GM19328 (cell line): ENCODE results near the gene ATP11A.
"Not testable (repeated sequence)": the region's sequence is repeated elsewhere in the genome, so short reads cannot be mapped to it uniquely, and the experiment has no call there.

Experiments used
- ATAC-seq: cut with Tn5 transposase; IDR thresholded peaks from one replicate; pipeline ENCODE4 v1.9.1; 2021; ENCODE audit warnings: mild to moderate bottlenecking, moderate library complexity; ENCODE audit not compliant: unreplicated experiment

The ATP11A gene

GRCh38 chr13:112835344-112835743, 145.5 kb downstream of the ATP11A start:
- no peak for ATAC-seq

GRCh38 chr13:112835796-112836195, 146.0 kb downstream of the ATP11A start:
- ATAC-seq, result no peak

DNA sequence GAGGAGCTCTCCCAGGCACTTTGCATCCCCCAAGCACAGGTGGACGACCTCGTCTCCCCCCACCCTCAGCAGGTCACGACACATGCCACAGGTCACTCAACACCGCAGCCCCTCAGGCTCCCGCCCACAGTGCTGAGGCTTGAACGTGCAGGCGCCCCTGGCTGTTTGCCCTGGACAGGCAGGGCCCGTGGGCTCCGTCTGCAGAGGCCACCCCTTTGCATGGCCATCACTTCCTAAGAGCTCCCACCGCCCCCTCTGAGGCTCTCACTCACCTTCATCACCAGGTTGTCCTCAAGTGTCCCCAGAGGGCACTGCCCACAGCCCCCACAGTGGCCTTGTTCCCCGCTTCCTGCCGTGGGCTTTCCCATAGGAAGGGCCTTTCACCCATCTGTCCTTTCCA, 147.1 kb downstream of the ATP11A start:
- no peak for ATAC-seq

DNA sequence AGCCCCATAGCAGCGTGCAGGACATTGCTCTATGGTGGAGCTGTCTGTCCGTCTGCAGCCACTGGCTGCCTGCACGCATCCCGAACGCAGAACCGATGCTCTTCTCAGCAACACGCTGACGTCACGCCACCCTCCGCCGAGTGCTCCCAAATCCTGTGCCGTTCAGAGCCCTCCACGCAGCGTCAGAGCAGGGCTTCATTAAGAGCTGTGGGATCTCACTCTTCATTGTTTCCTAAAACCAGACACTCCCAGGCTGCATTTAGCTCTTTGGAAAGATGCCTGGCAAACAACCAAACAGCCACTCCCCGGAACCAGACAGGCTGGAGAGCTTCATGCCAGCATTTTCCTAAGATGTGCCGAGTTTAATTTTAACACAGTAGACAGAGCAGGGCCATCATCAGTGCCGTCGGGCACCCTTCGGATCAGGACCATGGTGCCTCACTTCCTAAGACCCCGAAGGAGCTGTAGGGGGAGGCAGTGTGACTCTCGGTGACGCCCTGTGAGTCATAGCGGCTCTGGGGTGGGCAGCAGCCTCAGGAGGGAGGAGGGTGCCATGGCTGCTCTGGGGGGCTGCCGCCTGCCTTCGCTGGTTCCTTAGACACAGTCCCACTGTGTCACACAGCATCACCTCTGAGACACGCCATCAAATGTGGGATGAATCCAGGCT, 147.7 kb downstream of the ATP11A start:
- no peak for ATAC-seq

- ATAC-seq, result no peak
Measured at GRCh38 chr13:112838038-112838841, 148.4 kb downstream of the ATP11A start.

DNA sequence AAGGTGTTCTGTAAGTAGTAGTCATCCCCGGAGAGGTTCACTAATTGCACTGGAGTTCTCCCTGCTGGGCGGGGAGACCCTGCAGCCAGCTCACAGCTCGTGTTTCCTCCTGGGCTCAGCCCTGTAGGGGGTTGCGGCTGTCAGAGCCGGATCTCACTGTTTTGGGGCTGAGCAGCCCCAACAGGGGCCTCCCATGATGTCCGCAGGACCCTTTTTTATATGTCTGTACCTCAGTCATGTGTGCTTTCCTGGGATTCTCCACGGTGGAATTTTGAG, 148.9 kb downstream of the ATP11A start:
- ATAC-seq, result no peak

DNA sequence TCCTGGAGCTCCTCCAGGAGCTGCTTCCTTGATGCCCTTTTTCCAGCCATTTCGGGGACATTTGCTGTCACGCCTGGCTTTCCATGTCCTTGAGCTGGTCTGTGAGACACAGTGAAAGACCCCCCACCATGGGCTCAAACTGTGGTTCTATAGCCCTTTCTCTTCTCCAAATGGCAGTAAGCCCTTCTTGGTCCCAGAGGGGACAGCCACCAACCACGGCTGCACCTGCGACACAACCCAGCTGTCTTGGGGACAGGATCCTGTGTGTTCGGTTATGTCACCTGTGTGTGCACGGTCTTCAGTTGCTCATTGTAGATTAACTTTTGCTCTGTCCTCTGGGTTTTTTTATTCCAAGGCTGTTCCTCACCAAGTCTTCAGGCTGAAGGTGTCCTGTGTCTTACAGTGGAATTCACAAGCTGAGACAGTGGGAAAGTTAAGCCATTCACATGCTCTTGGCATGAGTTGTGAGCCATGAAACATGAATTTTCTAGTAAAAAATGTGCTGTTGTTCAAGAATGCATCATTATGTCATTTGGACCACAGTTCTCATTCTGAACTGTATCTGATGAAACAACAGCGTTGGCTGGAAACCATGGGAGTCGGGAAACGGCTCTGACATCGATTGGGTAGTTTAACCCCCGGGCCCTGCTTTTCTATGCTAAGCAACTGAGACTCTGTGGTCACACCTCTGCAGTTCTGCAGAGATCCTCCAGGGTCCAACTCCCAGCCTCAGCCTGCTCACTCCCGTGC, 149.7 kb downstream of the ATP11A start:
- ATAC-seq, result no peak

- no peak for ATAC-seq
Measured at GRCh38 chr13:112840472-112841302, 150.8 kb downstream of the ATP11A start.

DNA sequence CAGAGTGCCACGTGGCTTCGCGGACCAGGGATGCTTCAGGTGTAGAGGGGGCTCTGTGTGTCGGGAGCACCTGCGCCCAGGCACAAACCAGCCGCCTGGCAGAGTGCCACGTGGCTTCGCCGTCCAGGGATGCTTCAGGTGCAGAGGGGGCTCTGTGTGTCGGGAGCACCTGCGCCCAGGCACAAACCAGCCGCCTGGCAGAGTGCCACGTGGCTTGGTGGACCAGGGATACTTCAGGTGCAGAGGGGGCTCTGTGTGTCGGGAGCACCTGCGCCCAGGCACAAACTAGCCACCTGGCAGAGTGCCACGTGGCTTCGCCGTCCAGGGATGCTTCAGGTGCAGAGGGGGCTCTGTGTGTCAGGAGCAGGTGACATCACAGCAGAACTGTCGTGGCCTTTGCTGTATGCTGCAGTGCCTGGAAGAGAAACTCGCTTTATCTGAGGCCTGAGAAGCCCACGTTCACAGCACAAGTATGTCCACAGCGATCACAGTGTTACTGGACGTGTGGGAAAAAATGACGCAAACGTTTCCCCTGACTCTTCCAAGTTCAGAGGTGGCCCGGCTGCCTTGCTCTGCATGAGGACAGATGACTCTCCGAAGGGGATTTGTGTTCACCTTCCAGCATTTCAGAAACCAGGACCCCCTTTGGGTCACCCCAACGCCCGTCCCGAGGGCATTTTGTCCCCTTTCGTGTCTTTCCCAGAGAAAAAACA, 151.6 kb downstream of the ATP11A start:
- not testable (repeated sequence) for ATAC-seq

DNA sequence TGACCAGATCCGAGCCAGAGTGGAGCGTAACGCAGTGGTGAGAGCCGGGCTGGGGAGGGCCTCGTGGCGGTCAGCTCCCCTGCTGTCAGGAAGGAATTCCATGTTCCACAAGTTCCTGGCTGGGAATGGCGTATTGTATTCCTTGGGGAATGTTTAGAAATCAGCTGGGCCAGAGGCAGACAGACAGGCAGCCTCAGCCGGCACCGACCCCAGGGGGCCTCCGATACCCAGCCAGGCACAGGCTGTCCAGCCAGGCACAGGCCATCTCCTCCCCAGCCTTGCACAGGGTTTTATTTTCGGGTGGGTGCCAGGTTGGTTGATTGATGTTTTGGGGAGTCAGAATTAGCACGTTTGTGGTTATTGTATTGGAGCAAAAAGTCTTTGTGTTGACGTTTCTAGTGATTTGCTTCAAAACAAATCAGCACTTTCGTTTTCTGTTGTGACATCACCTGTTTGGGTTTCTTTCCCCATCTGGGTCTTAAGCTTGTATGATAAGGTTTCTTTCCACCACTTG, 152.6 kb downstream of the ATP11A start:
- no peak for ATAC-seq

- ATAC-seq, result no peak
Measured at GRCh38 chr13:112842931-112843391, 153.1 kb downstream of the ATP11A start.

DNA sequence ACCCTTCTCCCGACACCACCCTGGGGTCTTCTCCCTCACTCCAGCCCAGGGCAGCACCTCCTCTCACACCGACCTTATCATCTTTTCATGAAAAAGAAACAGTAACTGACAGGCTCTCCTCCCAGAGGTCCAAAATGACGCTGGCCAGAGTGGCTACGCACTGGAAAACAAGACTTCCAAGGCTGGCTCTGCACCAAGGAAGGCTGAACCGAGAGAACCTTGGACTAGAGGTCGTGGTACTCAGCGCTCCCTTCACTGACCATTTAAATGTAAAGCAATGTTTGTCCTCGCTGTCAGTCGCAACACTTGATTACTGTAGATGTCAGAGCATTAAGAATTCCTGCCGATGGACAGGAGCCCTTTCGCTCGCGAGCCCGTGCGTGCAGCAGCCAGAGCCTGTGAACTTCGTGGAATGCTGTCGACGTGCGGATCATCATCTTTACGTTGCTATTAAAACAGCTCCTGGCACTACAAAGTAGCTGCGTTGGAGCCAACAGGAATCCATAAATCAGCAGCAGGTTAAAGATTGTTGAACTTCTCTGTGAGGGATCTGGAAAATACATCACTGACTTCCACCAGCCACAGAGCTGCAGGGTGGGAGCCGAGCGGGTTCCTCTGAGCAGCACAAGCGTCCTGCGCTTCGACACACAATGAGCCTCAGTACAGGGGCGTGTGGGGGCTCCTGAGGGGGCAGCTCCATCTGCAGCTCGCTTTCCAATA, 153.7 kb downstream of the ATP11A start:
- no peak for ATAC-seq

DNA sequence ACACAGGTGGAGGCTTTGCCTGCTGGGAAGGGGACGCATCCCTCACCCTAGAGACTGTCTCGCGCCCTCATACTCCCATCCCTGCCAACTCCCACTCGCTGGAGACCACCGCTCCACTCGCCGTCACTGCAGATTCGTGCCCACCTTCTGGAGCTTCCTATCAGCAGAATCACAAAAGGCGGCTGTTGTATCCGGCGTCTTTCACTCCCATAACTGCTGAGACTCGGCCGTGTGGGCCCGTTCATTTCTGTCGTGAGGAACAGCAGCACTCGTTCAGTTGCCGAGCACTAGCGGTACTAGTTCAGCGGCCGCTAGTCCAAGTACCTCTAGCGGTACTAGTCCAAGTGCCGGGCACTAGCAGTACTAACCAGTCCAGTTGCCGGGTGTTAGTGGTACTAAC, 154.6 kb downstream of the ATP11A start:
- no peak for ATAC-seq

GRCh38 chr13:112844879-112845278, 155.0 kb downstream of the ATP11A start:
- ATAC-seq, result no peak

GRCh38 chr13:112845511-112846144, 155.8 kb downstream of the ATP11A start:
- no peak for ATAC-seq

- no peak for ATAC-seq
Measured at GRCh38 chr13:112846411-112847115, 156.7 kb downstream of the ATP11A start.

DNA sequence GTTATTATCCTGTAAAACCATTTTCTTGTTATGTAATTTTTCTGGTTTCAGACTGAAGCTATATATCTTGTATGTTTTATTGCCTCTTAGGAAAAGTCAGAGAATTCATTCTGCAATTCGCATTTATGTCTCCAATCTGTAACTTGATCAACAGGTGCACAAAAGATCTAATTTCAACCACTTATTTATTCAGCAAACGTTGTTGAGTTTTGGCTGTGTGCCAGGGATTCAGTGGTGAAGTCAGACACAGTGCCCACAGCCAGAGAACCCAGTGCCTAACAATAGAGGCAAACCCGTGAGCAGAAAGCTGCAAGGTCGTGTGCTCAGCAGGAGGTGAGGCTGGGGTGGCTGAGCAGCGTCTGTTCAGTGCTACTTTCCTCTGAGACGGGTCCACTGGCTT, 159.7 kb downstream of the ATP11A start:
- ATAC-seq, result no peak

- no peak for ATAC-seq
Measured at GRCh38 chr13:112850273-112850672, 160.4 kb downstream of the ATP11A start.
